IPS-11a (cell line): Measurements from ENCODE around the gene KDSR.

Source experiments
- H3K4me3 ChIP-seq: one replicate; pipeline ENCODE4 v1.5.1; 2013; ENCODE audit warnings: low read depth, low read length, control low read depth

The KDSR gene

DNA sequence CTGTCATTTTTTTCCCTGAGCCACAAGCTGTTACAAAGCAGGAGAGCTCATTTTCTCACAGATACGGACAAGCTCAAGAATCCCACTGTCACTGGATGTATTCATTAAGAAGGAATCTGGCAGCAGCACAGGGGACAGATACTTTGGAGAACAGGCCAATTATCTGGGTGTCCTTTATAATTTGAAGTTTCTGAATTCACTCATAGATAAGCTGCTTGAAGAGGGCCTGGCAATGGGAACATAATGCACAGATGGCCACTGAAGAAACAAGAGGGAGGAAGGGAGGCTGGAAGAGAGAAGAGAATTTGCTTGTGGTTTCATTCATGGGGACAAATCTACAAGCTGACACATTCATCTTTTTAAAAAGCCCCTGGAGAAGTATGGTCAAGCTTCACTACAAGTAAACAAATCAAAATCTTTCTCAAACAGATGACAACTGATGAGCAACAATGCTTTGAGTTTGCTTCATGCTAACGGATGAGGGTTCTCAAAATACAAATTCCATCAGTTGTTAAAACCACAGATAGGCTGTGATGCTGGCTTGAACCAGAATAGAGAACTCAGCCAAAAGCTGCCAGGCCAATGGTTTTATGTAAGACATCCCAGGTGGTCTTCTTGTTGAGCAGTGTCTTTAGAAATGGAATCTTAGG lies 59.3 kb downstream of the KDSR start:
- no peak overlapping the region for H3K4me3 ChIP-seq

- no peak overlapping the region for H3K4me3 ChIP-seq
Measured at GRCh38 chr18:63306819-63307550, 60.0 kb downstream of the KDSR start.

DNA sequence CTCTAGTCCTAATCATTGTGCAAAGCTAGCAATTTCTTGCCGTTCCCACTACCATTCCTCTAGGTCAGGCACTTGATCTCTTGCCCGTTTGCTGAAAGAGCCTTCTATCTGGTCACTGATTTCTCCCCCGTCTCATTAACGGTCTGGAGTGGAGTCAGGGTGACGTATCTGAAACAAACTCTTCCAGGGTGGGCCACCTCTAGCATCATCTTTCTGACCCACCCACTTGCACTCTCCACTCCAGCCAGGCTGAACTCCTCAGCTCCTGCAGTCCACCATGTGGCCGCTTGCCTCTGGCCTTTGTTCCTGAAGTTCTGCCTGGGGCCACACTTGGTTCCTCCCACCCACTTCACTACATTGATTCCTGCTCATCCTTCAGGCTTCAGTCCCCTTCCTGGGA lies 60.8 kb downstream of the KDSR start:
- H3K4me3 ChIP-seq: no peak overlapping the region

DNA sequence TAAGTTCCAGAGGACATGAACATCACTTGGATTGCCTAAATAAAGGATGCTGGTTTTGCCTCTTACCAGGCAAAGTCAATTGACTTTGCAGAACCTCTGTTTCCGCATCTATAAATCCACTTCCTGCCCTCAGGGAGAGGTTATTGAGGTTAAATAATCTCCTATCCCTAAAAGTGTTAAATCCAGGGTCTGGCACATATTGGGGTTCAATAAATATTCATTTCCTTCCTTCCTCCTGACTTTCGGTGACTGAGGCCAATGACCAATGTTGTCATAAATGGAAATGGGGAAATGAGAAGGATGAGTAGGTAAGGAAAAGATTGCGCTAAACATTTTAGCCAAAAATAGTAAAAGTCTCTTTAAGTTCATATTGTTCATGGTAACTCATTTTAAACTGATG lies 63.5 kb downstream of the KDSR start:
- no peak overlapping the region for H3K4me3 ChIP-seq

DNA sequence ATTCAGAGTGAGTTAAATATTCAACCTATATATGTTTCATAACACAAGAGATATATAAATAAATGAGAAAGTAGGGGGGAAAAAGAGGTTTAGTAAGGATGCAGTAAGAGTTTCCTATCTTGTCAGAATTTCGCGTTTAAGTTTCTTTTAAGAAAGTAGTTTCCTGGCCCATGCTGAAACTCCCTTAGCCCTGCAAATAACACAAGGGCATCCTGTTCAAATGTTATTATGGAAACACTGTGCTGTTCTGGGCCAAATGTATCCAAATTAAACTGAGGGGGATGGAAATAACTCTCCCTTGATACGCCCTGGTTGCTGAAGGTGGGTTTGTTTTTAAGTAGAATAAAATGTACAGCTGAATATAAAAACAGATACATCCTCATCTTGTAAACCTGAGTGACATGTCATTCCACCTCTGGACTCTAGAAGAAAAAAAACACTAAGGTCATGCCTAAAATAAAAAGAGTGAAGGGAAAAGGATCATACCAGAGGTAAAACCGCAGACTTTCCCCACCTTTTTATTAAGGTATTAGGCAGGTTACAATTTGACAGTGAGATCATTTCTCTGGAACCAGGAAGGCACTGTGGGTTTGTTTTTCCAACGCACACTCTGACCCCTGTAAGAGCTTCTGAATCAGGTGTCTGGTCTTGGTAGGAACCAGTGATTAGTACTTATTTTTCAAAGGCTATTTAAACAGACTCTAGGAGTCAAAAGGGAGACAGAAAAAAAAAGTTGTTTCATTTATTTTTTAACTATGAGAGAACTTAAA lies 64.2 kb downstream of the KDSR start:
- H3K4me3 ChIP-seq: no peak overlapping the region

GRCh38 chr18:63302220-63302619 lies 64.8 kb downstream of the KDSR start:
- no peak overlapping the region for H3K4me3 ChIP-seq

- no peak overlapping the region for H3K4me3 ChIP-seq
Measured at GRCh38 chr18:63301434-63301833, 65.6 kb downstream of the KDSR start.

DNA sequence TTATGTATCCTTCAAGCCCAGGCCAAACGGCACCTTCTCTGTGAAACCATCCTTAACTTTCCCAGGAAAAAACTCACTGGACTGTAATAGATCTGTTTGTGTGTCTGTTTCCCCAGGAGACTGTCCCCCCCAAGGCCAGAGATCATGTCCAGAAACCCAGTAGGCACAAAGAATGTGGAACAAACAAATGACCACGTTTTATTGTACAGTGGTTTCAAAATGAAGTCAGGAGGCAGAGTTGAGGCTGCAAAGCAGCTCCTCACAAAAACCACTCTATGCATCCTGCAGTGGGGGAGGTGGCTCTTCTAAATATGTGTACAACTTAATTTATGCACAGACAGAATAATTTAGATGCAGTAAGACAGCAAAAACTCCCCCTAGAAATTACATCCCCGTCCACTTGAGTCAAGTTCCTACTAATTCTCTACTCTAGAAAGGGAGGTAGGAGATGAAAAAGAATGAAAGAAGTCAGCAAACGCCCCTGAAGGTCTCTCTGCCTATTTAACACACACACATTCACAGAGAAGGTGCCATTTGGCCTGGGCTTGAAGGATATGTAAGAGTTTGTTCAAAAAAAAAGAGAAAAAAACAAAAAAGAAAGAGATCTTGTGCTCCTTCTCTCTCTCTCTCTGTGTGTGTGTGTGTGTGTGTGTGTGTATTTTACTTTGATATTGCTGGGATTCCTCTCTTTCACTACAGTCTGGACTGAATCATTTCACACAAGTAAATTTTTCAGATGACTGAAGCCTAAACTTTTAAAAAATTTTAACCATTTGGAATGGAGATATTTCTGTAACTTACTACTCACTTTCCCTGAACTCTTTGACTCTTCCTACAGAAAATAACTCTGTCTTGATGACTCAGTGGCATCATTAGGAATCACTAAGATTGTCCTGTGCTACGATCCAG lies 66.9 kb downstream of the KDSR start:
- no peak overlapping the region for H3K4me3 ChIP-seq

GRCh38 chr18:63298400-63299365 lies 68.3 kb downstream of the KDSR start:
- H3K4me3 ChIP-seq: no peak overlapping the region

DNA sequence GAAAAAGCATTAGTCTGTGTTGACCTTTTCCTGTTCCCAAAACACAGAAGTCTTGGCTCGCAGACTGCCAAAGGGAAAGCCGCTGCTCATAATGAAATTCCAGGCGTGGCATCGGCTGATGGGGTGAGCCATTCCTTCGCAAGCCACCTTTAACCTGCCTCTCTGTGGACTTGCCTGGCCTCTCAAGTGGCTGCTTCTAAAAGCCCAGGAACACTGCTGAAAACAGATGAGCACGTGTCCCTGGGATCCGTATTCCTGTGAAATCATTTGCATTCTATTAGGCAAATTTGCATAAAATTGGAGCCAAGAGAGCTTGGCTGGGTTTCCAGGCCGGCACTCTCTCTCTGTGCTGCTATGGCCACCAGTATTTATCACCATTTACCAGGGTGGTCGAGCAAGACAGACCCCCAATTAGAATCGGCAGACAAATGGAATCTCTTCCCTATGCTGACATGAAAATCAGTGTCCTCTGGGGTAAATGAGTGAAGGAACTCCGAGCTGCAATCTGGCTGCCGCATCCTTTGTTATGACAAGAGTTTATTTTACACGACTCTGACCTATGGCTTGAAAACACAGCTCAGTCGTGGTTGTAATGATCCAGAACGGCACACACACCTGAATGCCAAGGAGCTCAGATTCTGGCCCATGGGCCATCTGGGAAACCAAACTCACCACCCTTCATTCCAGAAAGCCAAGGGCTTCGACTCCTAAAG lies 69.2 kb downstream of the KDSR start:
- no peak overlapping the region for H3K4me3 ChIP-seq

- H3K4me3 ChIP-seq: no peak overlapping the region
Measured at GRCh38 chr18:63293935-63294334, 73.1 kb downstream of the KDSR start.

- no peak overlapping the region for H3K4me3 ChIP-seq
Measured at GRCh38 chr18:63292831-63293683, 73.9 kb downstream of the KDSR start.

DNA sequence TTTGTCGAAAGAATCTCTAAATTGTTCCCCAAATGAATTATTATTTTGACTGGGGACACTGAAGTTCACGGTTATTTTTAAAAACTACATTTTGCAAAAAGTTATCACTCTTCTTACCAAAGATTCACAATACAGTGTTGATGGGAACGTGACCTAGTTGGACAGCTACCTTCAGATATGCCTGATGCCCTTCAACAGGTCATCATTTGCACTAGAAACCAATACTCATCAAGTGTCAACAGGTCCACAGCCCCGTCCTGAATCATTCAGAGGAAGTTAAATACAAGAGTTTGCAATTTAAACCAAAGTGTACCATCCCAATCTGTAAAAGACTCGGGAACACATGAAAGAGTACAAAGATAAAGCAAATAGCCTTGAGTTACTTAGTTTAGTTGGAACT lies 75.7 kb downstream of the KDSR start:
- H3K4me3 ChIP-seq: no peak overlapping the region

DNA sequence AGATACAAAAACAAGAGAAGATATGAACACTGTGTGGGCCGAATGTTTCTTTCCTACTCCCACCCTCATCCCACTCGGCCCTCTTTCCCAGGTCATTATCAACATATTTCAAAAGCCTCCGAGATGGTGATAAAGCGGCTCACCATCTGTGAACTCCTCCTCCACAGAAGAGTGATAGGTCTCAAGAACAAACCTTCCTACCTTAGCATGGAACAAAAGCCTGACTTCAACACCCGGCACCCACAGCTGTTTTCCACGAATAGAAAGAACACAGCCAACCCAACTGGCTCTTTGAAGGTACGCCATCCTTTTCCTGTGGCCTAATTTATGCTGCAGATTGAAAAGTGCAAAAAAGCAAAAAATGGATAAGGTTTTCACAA lies 76.2 kb downstream of the KDSR start:
- no peak overlapping the region for H3K4me3 ChIP-seq

- H3K4me3 ChIP-seq: no peak overlapping the region
Measured at GRCh38 chr18:63290166-63290820, 76.7 kb downstream of the KDSR start.

DNA sequence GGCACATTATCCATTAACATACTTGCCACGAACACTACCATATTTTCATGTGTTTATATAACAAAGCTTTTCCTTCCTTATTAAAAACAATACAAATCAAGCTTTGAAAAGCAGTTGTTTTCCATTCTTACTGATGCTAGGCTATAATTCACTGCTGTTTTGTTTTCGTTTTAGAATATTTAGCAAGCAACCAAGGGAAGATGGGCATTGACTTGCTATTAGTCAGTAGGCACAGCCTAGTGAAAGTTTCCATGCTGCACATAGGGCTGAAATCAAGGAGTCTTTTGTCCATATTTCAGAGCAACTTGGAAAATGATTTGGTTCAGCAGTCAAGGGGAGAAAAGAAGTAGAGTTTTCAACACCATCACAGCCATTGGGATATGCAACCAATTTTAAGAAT lies 78.7 kb downstream of the KDSR start:
- no peak overlapping the region for H3K4me3 ChIP-seq

DNA sequence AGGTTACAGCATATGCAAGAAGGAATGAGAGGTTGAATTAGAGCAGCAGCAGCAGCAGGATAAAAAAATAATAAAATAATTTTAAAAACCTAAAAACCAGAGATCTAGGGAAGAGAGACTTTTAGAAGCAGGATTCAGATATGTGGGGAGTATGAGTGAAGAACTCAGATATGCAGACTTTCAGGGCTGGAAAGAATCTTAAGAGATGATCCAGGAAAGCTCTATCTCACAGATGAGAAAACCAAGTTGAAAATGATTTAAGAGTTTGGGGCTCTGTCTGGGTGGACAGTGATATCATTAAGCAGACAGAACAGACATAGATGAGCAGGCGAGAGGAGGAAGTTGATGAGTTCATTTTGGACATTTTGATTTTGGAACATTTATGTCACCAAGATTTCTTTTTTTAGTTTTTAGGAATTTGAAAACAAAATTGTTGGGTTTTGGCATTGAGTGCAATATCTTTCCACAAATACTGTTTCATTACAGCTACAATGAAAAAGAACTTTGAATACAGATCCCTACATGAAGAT lies 79.2 kb downstream of the KDSR start:
- H3K4me3 ChIP-seq: no peak overlapping the region

GRCh38 chr18:63286926-63287325 lies 80.1 kb downstream of the KDSR start:
- no peak overlapping the region for H3K4me3 ChIP-seq
